ENCODE data around the gene LDB1. TPM values are rescaled to one million over a fixed set of nuclear protein-coding genes. Genes with fewer than 3 reads are reported as not detected.
A peak's percentile ranks its signal among the peaks of the same experiment; 100 is the strongest.

Gene LDB1
- total and polyA plus RNA-seq, 2 of the 13 experiments (the other 11 are each of a cell fraction or from before 2014, with no cell fraction given) = 17.2 to 45.5 TPM

- TF ChIP-seq, protein P1, sequence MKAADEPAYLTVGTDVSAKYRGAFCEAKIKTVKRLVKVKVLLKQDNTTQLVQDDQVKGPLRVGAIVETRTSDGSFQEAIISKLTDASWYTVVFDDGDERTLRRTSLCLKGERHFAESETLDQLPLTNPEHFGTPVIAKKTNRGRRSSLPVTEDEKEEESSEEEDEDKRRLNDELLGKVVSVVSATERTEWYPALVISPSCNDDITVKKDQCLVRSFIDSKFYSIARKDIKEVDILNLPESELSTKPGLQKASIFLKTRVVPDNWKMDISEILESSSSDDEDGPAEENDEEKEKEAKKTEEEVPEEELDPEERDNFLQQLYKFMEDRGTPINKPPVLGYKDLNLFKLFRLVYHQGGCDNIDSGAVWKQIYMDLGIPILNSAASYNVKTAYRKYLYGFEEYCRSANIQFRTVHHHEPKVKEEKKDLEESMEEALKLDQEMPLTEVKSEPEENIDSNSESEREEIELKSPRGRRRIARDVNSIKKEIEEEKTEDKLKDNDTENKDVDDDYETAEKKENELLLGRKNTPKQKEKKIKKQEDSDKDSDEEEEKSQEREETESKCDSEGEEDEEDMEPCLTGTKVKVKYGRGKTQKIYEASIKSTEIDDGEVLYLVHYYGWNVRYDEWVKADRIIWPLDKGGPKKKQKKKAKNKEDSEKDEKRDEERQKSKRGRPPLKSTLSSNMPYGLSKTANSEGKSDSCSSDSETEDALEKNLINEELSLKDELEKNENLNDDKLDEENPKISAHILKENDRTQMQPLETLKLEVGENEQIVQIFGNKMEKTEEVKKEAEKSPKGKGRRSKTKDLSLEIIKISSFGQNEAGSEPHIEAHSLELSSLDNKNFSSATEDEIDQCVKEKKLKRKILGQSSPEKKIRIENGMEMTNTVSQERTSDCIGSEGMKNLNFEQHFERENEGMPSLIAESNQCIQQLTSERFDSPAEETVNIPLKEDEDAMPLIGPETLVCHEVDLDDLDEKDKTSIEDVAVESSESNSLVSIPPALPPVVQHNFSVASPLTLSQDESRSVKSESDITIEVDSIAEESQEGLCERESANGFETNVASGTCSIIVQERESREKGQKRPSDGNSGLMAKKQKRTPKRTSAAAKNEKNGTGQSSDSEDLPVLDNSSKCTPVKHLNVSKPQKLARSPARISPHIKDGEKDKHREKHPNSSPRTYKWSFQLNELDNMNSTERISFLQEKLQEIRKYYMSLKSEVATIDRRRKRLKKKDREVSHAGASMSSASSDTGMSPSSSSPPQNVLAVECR (CRISPR knock-in tag; IDR thresholded peaks at IDR 0.05; ENCODE audit: borderline replicate concordance) = peak; percentile 39; the same call in 1 of the 2 replicates
- TF ChIP-seq ETV5 (CRISPR knock-in tag; IDR thresholded peaks at IDR 0.05; ENCODE audit: borderline replicate concordance) (no peak), FOXP1 (IDR thresholded peaks at IDR 0.05) (no peak), FOXP1 (CRISPR knock-in tag; IDR thresholded peaks at IDR 0.05) (no peak), ZNF484 (CRISPR knock-in tag; IDR thresholded peaks at IDR 0.05; ENCODE audit: borderline replicate concordance, low read depth) (no peak), KLF12 (CRISPR knock-in tag; IDR thresholded peaks at IDR 0.05; ENCODE audit: borderline replicate concordance) (no peak), AGO1 (IDR thresholded peaks at IDR 0.05; ENCODE audit: low read depth, low read length, poor library complexity, severe bottlenecking) (no peak), NR2F1 (CRISPR knock-in tag; IDR thresholded peaks at IDR 0.05) (no peak), TEAD3 (CRISPR knock-in tag; optimal IDR thresholded peaks at IDR 0.05; ENCODE audit: borderline replicate concordance) (no peak), ZNF788 (CRISPR knock-in tag; IDR thresholded peaks at IDR 0.05; ENCODE audit: borderline replicate concordance) (0 out of 2 replicates have a peak, but pooled peaks have one; percentile 23), ZNF784 (CRISPR knock-in tag; IDR thresholded peaks at IDR 0.05; ENCODE audit: borderline replicate concordance) (no peak), GTF3A (CRISPR knock-in tag; conservative IDR thresholded peaks at IDR 0.05) (no peak), ZNF30 (CRISPR knock-in tag; IDR thresholded peaks at IDR 0.05) (no peak), RFXAP (CRISPR knock-in tag; IDR thresholded peaks at IDR 0.05; ENCODE audit: borderline replicate concordance) (no peak), NFIC (IDR thresholded peaks at IDR 0.05; ENCODE audit: low read length) (no peak), EZH2 (conservative IDR thresholded peaks at IDR 0.05; ENCODE audit: low read depth, low read length) (no peak), NFKB2 (CRISPR knock-in tag; IDR thresholded peaks at IDR 0.05; ENCODE audit: borderline replicate concordance) (peak; percentile 39; the same call in 1 of the 2 replicates), GLMP (CRISPR knock-in tag; IDR thresholded peaks at IDR 0.05; ENCODE audit: borderline replicate concordance) (no peak), HIVEP1 (CRISPR knock-in tag; IDR thresholded peaks at IDR 0.05) (no peak), POLR2AphosphoS2 (IDR thresholded peaks at IDR 0.05; ENCODE audit: low read depth, low read length) (no peak), HMGA1 (CRISPR knock-in tag; conservative IDR thresholded peaks at IDR 0.05) (no peak)
- TF ChIP-seq, protein P2, sequence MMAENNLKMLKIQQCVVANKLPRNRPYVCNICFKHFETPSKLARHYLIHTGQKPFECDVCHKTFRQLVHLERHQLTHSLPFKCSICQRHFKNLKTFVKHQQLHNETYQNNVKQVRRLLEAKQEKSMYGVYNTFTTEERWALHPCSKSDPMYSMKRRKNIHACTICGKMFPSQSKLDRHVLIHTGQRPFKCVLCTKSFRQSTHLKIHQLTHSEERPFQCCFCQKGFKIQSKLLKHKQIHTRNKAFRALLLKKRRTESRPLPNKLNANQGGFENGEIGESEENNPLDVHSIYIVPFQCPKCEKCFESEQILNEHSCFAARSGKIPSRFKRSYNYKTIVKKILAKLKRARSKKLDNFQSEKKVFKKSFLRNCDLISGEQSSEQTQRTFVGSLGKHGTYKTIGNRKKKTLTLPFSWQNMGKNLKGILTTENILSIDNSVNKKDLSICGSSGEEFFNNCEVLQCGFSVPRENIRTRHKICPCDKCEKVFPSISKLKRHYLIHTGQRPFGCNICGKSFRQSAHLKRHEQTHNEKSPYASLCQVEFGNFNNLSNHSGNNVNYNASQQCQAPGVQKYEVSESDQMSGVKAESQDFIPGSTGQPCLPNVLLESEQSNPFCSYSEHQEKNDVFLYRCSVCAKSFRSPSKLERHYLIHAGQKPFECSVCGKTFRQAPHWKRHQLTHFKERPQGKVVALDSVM (CRISPR knock-in tag; IDR thresholded peaks at IDR 0.05) = no peak; the same call in 1 of the 2 replicates
These were observed 2.6 kb downstream of the LDB1 start (continued) for GRCh38 chr10:102117391-102118159.
